Neural crest cell (in vitro differentiated cells): Measurements from ENCODE around the gene SPIN3. TPM values are rescaled to one million over a fixed set of nuclear protein-coding genes. Genes with fewer than 3 reads are reported as not detected.
A peak's percentile ranks its signal among the peaks of the same experiment; 100 is the strongest.
"Not testable (repeated sequence)": the region's sequence is repeated elsewhere in the genome, so short reads cannot be mapped to it uniquely, and the experiment has no call there.

Experiments
- DNase-seq: peaks from one replicate; pipeline ENCODE4 v3.0.0; 2021; ENCODE audit warnings: low read depth, mixed read lengths, low spot score
- H3K27ac Mint-ChIP-seq: one replicate; pipeline ENCODE4 v1.8.0; 2021; ENCODE audit warnings: mild to moderate bottlenecking, mixed read lengths; ENCODE audit not compliant: unreplicated experiment
- H3K27me3 Mint-ChIP-seq: 2 replicates; pipeline ENCODE4 v1.8.0; 2021; ENCODE audit warnings: low read depth, mild to moderate bottlenecking, mixed read lengths
- H3K36me3 Mint-ChIP-seq: 2 replicates; pipeline ENCODE4 v1.8.0; 2021; ENCODE audit warnings: low read depth, mild to moderate bottlenecking, mixed read lengths
- H3K4me1 Mint-ChIP-seq: 2 replicates; pipeline ENCODE4 v1.8.0; 2021; ENCODE audit warnings: mixed read lengths
- H3K4me3 Mint-ChIP-seq: one replicate; pipeline ENCODE4 v1.8.0; 2021; ENCODE audit warnings: mild to moderate bottlenecking, mixed read lengths
- H3K9me3 Mint-ChIP-seq: 2 replicates; pipeline ENCODE4 v1.8.0; 2021; ENCODE audit warnings: mixed read lengths
- long read RNA-seq: library from polyadenylated mRNA; unstranded; transcript quantifications from one replicate; pipeline ENCODE4 v2.0.0, GENCODE V29; 2020
- total RNA-seq: library from RNA; stranded (reverse); gene quantifications from 2 replicates; pipeline ENCODE4 v1.2.1, GENCODE V29; 2021
- TF ChIP-seq, protein P1 (sequence below): fragments of 200-600 bp; sonication (generic); conservative IDR thresholded peaks from 2 replicates; pipeline ENCODE4 v1.5.0; 2021; ENCODE audit warnings: antibody characterized with exemption, mild to moderate bottlenecking

SPIN3 gene
- total RNA-seq = 16.2 and 18.1 TPM in 2 replicates
- long read RNA-seq, full-length matches to known transcripts = 17 of 20 reads
- long read RNA-seq, partial matches to known transcripts = 2 of 20 reads
- long read RNA-seq, other reads (novel, unspliced or antisense) = 1 of 20 reads

DNA sequence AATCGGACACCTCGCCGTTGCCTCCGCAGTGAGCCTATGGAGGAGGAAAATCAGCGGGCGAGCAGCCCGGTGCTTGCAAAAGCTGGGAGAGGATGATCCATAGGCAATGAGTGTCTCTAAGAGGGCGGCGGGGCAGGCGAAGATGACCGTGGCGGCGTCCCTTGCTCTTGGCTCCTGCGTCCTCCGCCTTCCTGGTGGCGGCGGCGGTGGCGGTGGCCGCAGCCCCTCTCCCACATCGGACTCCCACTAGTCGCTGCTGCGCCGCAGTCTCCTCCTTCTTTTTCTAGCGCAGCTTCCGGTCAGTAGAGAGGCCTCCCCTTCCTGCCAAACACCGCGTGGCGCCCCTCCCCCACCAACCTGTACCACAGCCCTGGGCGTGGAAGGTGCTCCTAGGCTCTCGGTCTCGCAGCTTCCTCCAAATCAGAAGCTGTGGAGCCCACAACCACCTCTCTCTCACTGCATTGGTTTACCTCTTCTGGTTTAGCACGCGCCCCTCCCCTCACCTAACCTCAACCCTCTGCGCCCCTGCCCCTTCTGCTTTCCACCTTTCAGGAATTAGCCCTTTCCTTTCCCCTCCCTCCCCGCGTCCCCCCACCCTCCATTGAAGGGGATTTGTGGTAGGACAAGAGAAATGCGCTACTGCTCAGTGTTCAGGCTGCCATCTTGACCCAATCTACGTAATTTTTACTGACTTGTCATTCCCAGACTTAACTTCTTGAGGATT, at the start of gene SPIN3:
Gene SPIN3, minus strand, starts transcription at position 271 of the 724 bp plus-strand sequence. CDS start 594 bp downstream, outside the sequence.
- peak; percentile 70 for DNase-seq
- peak within 1 kb of the TSS; percentile 96 for H3K27ac Mint-ChIP-seq
- H3K36me3 Mint-ChIP-seq = peaks cover 28% of the 10 kb centered on the region
- peaks cover 3% of the 10 kb centered on the region for H3K27me3 Mint-ChIP-seq
- peak within 1 kb of the TSS; percentile 88 for H3K4me3 Mint-ChIP-seq
- peaks cover 31% of the 10 kb centered on the region for H3K4me1 Mint-ChIP-seq
- H3K9me3 Mint-ChIP-seq = peaks cover 8% of the 10 kb centered on the region
- TF ChIP-seq, protein P1, sequence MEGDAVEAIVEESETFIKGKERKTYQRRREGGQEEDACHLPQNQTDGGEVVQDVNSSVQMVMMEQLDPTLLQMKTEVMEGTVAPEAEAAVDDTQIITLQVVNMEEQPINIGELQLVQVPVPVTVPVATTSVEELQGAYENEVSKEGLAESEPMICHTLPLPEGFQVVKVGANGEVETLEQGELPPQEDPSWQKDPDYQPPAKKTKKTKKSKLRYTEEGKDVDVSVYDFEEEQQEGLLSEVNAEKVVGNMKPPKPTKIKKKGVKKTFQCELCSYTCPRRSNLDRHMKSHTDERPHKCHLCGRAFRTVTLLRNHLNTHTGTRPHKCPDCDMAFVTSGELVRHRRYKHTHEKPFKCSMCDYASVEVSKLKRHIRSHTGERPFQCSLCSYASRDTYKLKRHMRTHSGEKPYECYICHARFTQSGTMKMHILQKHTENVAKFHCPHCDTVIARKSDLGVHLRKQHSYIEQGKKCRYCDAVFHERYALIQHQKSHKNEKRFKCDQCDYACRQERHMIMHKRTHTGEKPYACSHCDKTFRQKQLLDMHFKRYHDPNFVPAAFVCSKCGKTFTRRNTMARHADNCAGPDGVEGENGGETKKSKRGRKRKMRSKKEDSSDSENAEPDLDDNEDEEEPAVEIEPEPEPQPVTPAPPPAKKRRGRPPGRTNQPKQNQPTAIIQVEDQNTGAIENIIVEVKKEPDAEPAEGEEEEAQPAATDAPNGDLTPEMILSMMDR = no peak

DNA sequence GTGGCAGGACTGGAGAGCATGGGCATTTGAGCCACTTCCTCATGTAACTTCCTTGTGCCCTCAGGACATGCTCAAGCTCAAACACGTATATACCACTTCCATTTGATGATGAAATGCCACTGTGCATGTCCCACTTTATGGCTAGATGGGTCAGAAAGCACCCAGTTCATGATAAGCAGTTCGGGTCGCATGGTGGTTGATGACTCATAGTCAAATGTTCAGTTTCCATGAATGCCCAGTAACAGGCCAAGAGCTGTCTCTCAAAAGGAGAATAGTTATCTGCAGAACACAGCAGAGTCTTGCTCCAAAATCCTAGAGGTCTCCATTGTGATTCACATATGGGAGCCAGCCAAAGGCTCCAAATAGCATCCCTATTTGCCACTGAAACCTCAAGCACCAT, 48.9 kb upstream of the SPIN3 start:
- Mint-ChIP-seq H3K4me1 (no peaks in the 10 kb centered on the region), H3K27ac (no peak overlapping the region), H3K27me3 (peaks cover 4% of the 10 kb centered on the region), H3K4me3 (no peak overlapping the region), H3K9me3 (peaks cover 8% of the 10 kb centered on the region), H3K36me3 (no peaks in the 10 kb centered on the region)
- DNase-seq = no peak
- TF ChIP-seq, protein P1 = no peak

DNA sequence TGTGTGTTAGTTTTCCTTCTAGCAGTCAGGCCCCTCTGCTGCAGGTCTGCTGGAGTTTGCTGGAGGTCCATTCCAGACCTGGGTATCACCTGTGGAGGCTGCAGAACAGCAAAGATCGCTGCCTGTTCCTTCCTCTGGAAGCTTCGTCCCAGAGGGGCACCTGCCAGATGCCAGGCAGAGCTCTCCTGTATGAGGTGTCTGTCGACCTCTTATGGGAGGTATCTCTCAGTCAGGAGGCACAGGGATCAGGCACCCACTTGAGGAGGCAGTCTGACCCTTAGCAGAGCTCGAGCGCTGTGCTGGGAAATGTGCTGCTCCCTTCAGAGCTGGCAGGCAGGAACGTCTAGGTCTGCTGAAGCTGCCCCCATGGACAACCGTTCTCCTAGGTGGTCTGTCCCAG, 41.9 kb upstream of the SPIN3 start:
- H3K27ac Mint-ChIP-seq, H3K36me3 Mint-ChIP-seq, H3K4me3 Mint-ChIP-seq, DNase-seq, H3K4me1 Mint-ChIP-seq, H3K27me3 Mint-ChIP-seq, H3K9me3 Mint-ChIP-seq: not testable (repeated sequence)

DNA sequence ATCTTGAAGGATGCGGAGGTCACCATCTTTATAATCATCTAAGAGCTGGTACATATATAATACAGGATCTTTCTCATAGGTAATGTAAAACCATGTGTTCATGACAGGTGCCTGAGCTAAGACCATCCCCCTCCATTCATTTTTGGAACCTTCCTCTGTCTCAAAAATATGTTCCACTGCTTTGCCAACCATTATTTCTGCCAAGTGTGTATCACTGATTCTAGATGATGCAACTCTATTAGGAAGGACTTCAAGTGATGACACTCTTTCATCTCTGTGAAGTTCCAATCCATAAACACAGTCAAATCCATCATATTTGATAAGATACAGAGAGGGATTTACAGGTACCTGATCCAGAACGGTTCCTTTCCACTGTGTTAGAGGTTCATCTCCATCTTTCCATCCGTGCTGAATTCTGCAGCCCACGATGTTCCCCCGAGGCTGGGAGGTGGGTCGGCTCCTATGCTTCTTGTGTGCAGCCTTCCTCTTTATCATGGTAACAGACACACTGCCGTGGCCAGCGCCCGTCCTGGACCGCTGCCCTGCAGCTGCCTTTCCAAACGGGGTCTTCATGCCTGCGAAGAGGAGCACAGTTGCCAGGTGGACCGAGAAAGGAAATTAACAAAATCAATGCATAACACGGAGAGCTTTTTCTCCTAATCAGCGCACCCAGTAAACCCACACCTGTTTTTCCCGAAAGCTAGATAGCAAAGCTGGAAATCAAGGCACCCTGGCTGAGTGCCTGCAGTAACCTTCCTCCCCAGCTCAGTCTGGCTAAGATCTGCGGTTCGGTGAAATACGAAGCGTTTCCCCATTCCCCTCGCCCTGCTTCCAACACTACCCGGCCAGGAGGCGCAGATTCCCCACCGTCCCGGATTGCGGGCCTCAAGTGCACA, 718 bp downstream of the SPIN3 start:
- H3K36me3 Mint-ChIP-seq = peaks cover 28% of the 10 kb centered on the region
- peaks cover 8% of the 10 kb centered on the region for H3K9me3 Mint-ChIP-seq

DNA sequence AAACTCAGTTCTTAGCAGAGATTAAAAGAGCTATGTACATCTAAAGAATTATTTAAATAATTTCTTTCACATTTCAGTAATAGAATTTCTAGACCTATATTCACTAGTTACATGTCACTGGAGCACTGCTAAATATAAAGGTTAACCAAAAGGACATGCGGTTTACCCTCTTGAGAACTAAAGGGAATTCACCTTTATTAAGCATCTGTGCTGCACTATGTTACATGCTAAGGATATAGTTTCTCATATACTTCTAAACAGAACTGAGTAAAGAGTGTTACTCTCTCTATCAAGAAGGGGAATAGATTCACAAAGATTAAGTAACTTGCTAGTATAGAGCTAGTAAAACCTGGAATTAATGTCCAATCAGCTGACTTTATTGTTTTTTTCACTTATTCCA, 7.6 kb downstream of the SPIN3 start:
- Mint-ChIP-seq H3K36me3 (peaks cover 29% of the 10 kb centered on the region), H3K9me3 (peaks cover 3% of the 10 kb centered on the region), H3K4me1 (peaks cover 4% of the 10 kb centered on the region), H3K27ac (no peak overlapping the region), H3K4me3 (no peak overlapping the region), H3K27me3 (no peaks in the 10 kb centered on the region)
- TF ChIP-seq, protein P1 = no peak
- DNase-seq = no peak

More for the DNA sequence above, 718 bp downstream of the SPIN3 start:
- no peak for DNase-seq
- H3K27me3 Mint-ChIP-seq = no peaks in the 10 kb centered on the region
- H3K4me3 Mint-ChIP-seq = peak overlapping the region; percentile 88
- TF ChIP-seq, protein P1 = no peak
- H3K4me1 Mint-ChIP-seq = peaks cover 31% of the 10 kb centered on the region
- peak overlapping the region; percentile 78 for H3K27ac Mint-ChIP-seq
